HepG2 (cell line): Measurements from ENCODE around the gene MAGI1. TPM values are rescaled to one million over a fixed set of nuclear protein-coding genes. Genes with fewer than 3 reads are reported as not detected.

Experiments
- CREBL2 ChIP-seq: sonication (generic); formaldehyde crosslinking; IDR thresholded peaks from 2 replicates; pipeline ENCODE4 v1.8.1; 2023; ENCODE audit warnings: missing genetic modification reagents, mild to moderate bottlenecking, borderline replicate concordance
- HOMEZ ChIP-seq: IDR thresholded peaks from 2 replicates; pipeline ENCODE4 v1.6.1; 2016; ENCODE audit warnings: low read depth
- KIAA2018 ChIP-seq: sonication (generic); formaldehyde crosslinking; IDR thresholded peaks from 2 replicates; pipeline ENCODE4 v1.5.0; 2020; ENCODE audit warnings: mild to moderate bottlenecking, missing genetic modification reagents, borderline replicate concordance
- LRRFIP1 ChIP-seq: sonication (generic); formaldehyde crosslinking; conservative IDR thresholded peaks from 2 replicates; pipeline ENCODE4 v1.4.0; 2020; ENCODE audit warnings: missing genetic modification reagents
- MEF2D ChIP-seq: sonication (generic); formaldehyde crosslinking; IDR thresholded peaks from 2 replicates; pipeline ENCODE4 v1.5.1; 2020; ENCODE audit warnings: mild to moderate bottlenecking, missing genetic modification reagents
- RAD21 ChIP-seq: fragments of 450-650 bp; formaldehyde crosslinking; IDR thresholded peaks from 2 replicates; pipeline ENCODE4 v1.5.0; 2020; ENCODE audit warnings: mild to moderate bottlenecking
- ZMAT5 ChIP-seq: sonication (generic); formaldehyde crosslinking; IDR thresholded peaks from 2 replicates; pipeline ENCODE4 v1.5.0; 2020; ENCODE audit warnings: mild to moderate bottlenecking, low read depth, missing genetic modification reagents, borderline replicate concordance
- ZNF17 ChIP-seq: sonication (generic); formaldehyde crosslinking; IDR thresholded peaks from 2 replicates; pipeline ENCODE4 v1.5.0; 2020; ENCODE audit warnings: mild to moderate bottlenecking, missing genetic modification reagents
- ZNF207 ChIP-seq: fragments of 450-650 bp; IDR thresholded peaks from 2 replicates; pipeline ENCODE4 v1.6.1; 2016; ENCODE audit warnings: antibody characterized with exemption, borderline replicate concordance
- ZNF790 ChIP-seq: sonication (generic); formaldehyde crosslinking; IDR thresholded peaks from 2 replicates; pipeline ENCODE4 v1.8.0; 2022; ENCODE audit warnings: missing genetic modification reagents, mild to moderate bottlenecking, borderline replicate concordance
- ZNF850 ChIP-seq: sonication (generic); formaldehyde crosslinking; conservative IDR thresholded peaks from 2 replicates; pipeline ENCODE4 v1.9.0; 2021; ENCODE audit warnings: mild to moderate bottlenecking, missing genetic modification reagents
- ZXDC ChIP-seq: sonication (generic); formaldehyde crosslinking; IDR thresholded peaks from 2 replicates; pipeline ENCODE4 v1.5.0; 2020; ENCODE audit warnings: mild to moderate bottlenecking, missing genetic modification reagents
- polyA plus RNA-seq, 8 experiments: library from polyadenylated mRNA; depleted of rRNA in 3 of 8; stranded (reverse) in 7 of 8; unstranded in 1 of 8; fragments of >200 nt; fragmentation: Illumina TruSeq in 4 of 8; extraction: Trizol in 4 of 8; gene quantifications; 2 replicates each; pipeline versions ENCODE4 v1.2.1 to v1.2.3, GENCODE V29; 2011 to 2016; ENCODE audit warnings: low read depth in 4 of 8, missing spikeins in 1 of 8, mixed read lengths in 1 of 8; ENCODE audit not compliant: insufficient read depth in 1 of 8
- total RNA-seq, 5 experiments: library from RNA; depleted of rRNA; stranded (reverse); fragments of >200 nt; fragmentation: Illumina TruSeq; extraction: Trizol; gene quantifications; 2 replicates each; pipeline ENCODE4 v1.2.3, GENCODE V29; 2016; ENCODE audit warnings: low read depth in 1 of 5

MAGI1 gene
- total and polyA plus RNA-seq, 2 of the 13 experiments (the other 11 are each of a cell fraction or from before 2014, with no cell fraction given), result 22.2 to 26.0 TPM

- no peak for TF ChIP-seq KIAA2018
- no peak for TF ChIP-seq RAD21 (CRISPR knock-in tag)
- TF ChIP-seq HOMEZ, result no peak; the same call in 1 of the 2 replicates
- no peak for TF ChIP-seq ZNF790 (CRISPR knock-in tag)
- TF ChIP-seq ZNF207, result no peak
- no peak for TF ChIP-seq ZXDC (CRISPR knock-in tag)
- TF ChIP-seq ZNF17 (CRISPR knock-in tag), result no peak
- TF ChIP-seq CREBL2 (CRISPR knock-in tag), result no peak
- TF ChIP-seq ZNF850 (CRISPR knock-in tag), result no peak
- TF ChIP-seq LRRFIP1 (CRISPR knock-in tag), result no peak
- no peak for TF ChIP-seq MEF2D (CRISPR knock-in tag)
- no peak for TF ChIP-seq ZMAT5
Observed at GRCh38 chr3:65953881-65954733, 84.6 kb downstream of the MAGI1 start (continued).
